HG03039 (cell line): ENCODE data around the gene ASB14.

Experiments used
- ATAC-seq: cut with Tn5 transposase; IDR thresholded peaks from one replicate; pipeline ENCODE4 v1.9.1; 2021; ENCODE audit warnings: mild to moderate bottlenecking, moderate library complexity; ENCODE audit not compliant: unreplicated experiment

The ASB14 gene

GRCh38 chr3:57261929-57262328, 30.6 kb downstream of the ASB14 start:
- ATAC-seq = no peak

GRCh38 chr3:57261119-57261518, 31.4 kb downstream of the ASB14 start:
- no peak for ATAC-seq

DNA sequence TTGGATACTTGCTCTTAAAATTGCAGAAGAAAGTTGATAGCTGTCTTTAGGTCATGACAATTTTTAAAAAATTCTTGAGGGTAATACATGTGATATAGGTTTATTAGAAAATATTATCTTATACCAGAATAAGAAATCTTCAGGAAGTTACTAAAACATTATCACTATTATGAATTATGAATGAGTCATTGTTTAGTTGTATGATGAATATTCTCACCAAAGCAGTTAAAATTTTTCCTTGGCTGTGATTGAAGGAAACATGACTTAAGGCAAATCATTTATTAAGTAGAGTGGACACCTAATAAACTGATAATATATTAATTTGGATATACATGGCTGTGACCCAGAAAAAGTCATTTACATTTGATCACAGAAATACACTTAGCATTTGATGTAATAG, 34.8 kb downstream of the ASB14 start:
- no peak for ATAC-seq

DNA sequence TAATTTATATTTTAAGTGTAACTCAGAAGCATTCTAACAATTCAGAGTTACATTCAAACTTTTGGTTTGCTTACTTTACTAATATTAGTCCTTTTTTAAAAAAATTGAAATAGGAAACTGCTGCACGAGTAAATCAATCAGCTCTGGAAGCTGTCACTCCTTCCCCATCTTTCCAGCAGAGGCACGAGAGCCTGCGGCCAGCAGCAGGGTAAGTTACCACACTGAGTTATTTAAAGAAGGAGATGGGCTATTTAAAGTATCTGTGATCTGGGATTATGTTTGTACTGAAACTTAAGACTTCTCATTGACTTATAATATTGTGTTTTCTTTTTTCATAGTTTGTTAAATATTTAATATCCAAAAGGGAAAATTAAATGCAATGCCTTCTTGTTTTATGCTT, 35.6 kb downstream of the ASB14 start:
- ATAC-seq = no peak

DNA sequence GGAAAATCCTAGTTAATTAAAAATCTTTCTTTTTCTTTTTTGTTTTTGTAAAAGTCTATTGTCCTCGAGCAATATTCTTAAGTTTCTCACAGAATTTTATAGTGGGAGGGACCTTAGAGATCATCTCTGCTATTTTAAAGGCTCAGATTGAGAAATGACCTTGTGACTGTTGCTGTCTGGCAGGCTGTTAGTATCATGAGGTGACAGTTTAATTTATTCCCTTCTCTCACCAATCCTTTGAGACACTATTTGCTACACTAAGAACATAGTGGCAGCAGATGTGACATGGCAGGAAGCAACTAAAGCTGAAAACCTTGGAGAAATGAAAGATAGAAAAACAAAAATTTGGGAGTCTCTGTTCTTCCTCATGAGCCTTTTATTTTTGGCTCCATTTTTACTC, 40.1 kb downstream of the ASB14 start:
- ATAC-seq = no peak

GRCh38 chr3:57244946-57245345, 47.5 kb downstream of the ASB14 start:
- no peak for ATAC-seq

GRCh38 chr3:57234613-57235575, 57.6 kb downstream of the ASB14 start:
- no peak for ATAC-seq

- ATAC-seq = no peak
These were observed 58.7 kb downstream of the ASB14 start for GRCh38 chr3:57233799-57234198.

GRCh38 chr3:57230006-57230405, 62.5 kb downstream of the ASB14 start:
- ATAC-seq = no peak

GRCh38 chr3:57227930-57228751, 64.3 kb downstream of the ASB14 start:
- ATAC-seq = peak; percentile 24

DNA sequence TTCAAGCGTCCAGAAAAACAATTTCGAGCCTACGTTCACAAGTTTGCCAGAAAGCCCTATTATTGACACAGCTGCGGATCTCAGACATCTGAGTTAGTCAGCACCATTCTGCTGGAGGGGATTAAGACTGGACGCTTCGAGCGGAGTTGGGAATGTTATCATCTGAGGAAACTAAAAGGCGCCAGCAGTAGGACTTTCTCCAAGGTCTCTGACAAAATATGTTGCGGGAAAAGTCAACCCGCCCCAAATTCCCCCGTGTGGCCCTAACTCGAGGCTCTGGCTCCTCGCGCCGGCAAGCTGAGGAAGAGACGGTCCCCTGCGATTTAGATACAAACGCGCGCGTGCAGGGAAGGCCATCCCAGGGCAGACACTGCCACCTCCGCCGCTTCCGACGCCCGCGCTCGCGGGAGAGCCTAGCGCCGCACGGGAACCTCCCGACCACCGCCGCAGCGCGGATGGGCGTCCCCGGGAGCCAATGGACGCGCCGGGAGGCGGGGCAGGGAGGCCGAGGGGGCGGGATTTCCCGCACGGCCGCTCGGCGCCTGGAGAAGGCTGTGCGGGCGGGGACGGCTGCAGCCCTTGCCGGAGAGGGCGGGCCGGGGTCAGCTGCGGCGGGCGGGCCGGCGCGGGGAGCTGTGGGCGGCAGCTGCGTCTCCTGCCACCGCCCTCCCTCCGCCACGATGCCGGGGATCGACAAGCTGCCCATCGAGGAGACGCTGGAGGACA, 65.1 kb downstream of the ASB14 start, which contains the start of gene APPL1:
Gene APPL1, plus strand, starts transcription at position 526 of the 726 bp plus-strand sequence. Its CDS starts 155 bp downstream, at position 681.
- ATAC-seq = peak; percentile 96

- no peak for ATAC-seq
These were observed 66.3 kb downstream of the ASB14 start for GRCh38 chr3:57226176-57226575.

DNA sequence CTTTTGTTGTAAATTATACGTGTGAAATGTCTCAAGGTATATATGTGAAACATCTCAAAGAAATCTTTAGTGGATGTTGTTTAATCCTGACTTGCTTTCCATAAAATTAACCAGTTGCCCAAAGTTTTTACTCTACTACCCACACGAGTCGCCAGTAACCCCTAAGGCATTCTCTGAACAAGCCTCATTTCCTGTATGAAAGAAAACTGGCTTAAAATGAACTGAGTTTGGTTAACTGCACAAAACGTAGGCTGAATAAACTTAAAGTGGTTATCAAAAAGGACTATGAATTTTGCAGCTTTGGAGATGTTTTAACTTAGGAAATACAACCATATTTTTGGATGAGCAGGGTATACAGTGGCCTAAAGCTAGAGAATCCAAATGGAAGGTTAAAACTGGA, 67.6 kb downstream of the ASB14 start:
- ATAC-seq = no peak

DNA sequence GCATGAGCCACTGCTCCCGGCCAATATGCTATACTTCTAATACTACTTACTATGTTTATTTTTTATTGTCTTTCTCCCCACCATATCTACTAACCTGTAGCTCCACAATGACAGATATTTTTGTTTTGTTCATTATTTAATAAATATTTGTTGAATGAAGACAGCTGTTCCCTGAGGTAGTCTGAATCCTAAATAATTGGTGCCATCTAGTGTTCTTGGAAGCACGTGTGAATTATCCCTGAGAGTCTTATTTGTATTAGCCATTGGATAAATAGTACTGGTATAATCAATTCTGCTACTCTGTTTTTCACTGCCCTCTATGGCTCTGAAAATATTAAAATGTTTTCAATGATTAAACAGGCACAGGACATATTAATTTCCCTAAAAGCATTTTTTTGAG, 70.6 kb downstream of the ASB14 start:
- no peak for ATAC-seq
